Mucosa of descending colon (tissue), 3 donors: ENCODE results near the gene SLC5A10. TPM values are rescaled to one million over a fixed set of nuclear protein-coding genes. Genes with fewer than 3 reads are reported as not detected.
"Not testable (repeated sequence)": the region's sequence is repeated elsewhere in the genome, so short reads cannot be mapped to it uniquely, and the experiment has no call there.

Source experiments
- ATAC-seq: fragments of 200-7000 bp; cut with Tn5 transposase; one replicate; pipeline ENCODE4 v1.9.1; 2020; ENCODE audit warnings: mild to moderate bottlenecking, moderate library complexity
- DNase-seq, 3 donors: peaks; one replicate each; pipeline ENCODE4 v3.0.0-alpha.2; 2020
- H3K36me3 ChIP-seq: fragments of 200-600 bp; one replicate; pipeline ENCODE4 v1.8.0; 2021; ENCODE audit warnings: low read depth, mild to moderate bottlenecking
- H3K4me1 ChIP-seq: fragments of 200-600 bp; one replicate; pipeline ENCODE4 v1.8.0; 2021; ENCODE audit warnings: low read depth, mild to moderate bottlenecking
- H3K4me3 ChIP-seq: fragments of 200-600 bp; one replicate; pipeline ENCODE4 v1.8.0; 2021; ENCODE audit warnings: mild to moderate bottlenecking
- H3K9me3 ChIP-seq: fragments of 200-600 bp; one replicate; pipeline ENCODE4 v1.8.0; 2021; ENCODE audit warnings: mild to moderate bottlenecking
- CTCF ChIP-seq: fragments of 200-600 bp; IDR thresholded peaks from one replicate; pipeline ENCODE4 v1.8.0; 2022; ENCODE audit warnings: antibody characterized with exemption, mild to moderate bottlenecking
- intact Hi-C, 2 donors: fragments of 100-400 bp; cut with DNase I in 1 of 2; cut with micrococcal nuclease in 1 of 2; formaldehyde crosslinking; loops; one replicate each; pipeline versions ENCODE4 v1.11.0 to v1.11.1; 2022; cut with DNase I, micrococcal nuclease
- total RNA-seq, 3 donors: library from RNA; stranded (reverse); fragmentation: NEBNext Ultra II Directional in 2 of 3; extraction: Animal tissue kit (Norgen Biotek cat#: 25700) in 2 of 3; gene quantifications; one replicate each; pipeline versions ENCODE4 v1.2.1 to v1.2.4, GENCODE V29; 2021 to 2023
- donor health status: DM: no; HTN: no; CAD: no; lungs with moderate emphysema.
- donor health status: DM: no; HTN: no; CAD: no.
- donor health status: DM: no; HTN: yes; CAD: no.

Gene SLC5A10
- total RNA-seq, 3 donors from 2014 or later = 0.12 TPM; not detected in 2

DNA sequence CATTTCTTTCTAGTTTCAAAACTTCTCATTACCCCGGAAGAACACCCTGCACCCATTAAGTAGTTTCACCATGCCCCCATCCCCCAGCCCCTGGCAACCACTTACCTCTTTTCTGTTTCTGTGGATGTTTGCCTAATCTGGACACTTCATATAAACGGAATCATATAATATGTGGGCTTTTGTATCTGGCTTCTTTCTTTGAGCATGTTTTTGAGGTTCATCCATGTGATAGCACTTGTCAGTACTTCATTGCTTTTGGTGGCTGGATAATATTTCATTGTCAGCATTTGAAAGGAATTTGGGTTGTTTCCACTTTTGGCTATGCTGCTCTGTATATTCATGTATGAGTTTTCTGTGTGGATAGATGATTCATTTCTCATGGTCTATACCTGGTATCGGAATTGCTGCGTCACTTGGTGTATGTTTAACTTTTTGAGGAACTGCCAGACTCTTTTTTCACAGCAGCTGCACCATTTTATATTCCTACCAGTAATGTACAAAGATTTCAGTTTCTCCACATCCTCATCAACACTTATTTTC is 30.0 kb upstream of the SLC5A10 start:
- no peak overlapping the region for H3K4me3 ChIP-seq
- peaks cover 35% of the 10 kb centered on the region for H3K4me1 ChIP-seq
- DNase-seq (peak in 1 of 3 donors; percentile 45), ATAC-seq (peak; percentile 81)
- H3K9me3 ChIP-seq = no peaks in the 10 kb centered on the region
- no peak for TF ChIP-seq CTCF
- intact Hi-C loops = no loop called here
- H3K36me3 ChIP-seq = no peaks in the 10 kb centered on the region

DNA sequence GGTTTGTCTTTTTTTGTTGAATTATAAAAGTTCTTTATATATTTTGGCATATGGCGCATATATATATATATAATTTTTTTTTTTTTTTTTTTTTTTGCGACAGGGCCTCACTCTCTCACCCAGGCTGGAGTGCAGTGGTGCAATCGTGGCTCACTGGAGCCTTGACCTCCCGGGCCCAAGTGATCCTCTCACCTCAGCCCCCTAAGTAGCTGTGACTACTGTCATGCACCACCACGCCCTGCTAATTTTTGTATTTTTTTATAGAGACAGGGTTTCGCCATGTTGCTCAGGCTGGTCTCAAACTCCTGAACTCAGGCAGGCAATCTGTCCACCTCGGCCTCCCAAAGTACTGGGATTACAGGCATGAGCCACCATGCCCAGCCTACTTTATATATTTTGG is 29.4 kb upstream of the SLC5A10 start:
- DNase-seq, ATAC-seq, H3K36me3 ChIP-seq, H3K9me3 ChIP-seq, intact Hi-C loops, H3K4me3 ChIP-seq: not testable (repeated sequence)
- peaks cover 35% of the 10 kb centered on the region for H3K4me1 ChIP-seq

DNA sequence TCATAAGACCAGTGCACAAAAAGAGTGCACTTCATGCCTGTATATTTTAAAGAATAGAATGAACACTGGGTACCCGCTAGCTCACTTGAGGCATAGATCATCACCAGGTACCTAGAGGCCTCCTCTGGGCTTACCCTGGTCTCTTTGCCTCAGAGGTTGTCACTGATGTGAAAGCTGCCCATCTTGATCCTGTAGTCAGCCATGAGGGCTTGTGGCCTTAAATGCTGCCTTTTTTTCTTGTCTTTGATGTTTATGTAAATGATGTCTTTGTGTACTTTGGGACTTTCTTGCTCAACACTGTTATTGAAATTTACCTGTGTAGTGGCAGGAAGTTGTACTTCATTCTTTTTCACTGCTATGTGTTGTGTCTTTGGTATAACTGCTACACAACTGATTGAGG is 26.8 kb upstream of the SLC5A10 start:
- no peaks in the 10 kb centered on the region for H3K36me3 ChIP-seq
- intact Hi-C loops = no loop called here
- H3K4me1 ChIP-seq = peaks cover 27% of the 10 kb centered on the region
- DNase-seq (no peak), ATAC-seq (no peak)
- no peaks in the 10 kb centered on the region for H3K9me3 ChIP-seq
- TF ChIP-seq CTCF = no peak
- no peak overlapping the region for H3K4me3 ChIP-seq

DNA sequence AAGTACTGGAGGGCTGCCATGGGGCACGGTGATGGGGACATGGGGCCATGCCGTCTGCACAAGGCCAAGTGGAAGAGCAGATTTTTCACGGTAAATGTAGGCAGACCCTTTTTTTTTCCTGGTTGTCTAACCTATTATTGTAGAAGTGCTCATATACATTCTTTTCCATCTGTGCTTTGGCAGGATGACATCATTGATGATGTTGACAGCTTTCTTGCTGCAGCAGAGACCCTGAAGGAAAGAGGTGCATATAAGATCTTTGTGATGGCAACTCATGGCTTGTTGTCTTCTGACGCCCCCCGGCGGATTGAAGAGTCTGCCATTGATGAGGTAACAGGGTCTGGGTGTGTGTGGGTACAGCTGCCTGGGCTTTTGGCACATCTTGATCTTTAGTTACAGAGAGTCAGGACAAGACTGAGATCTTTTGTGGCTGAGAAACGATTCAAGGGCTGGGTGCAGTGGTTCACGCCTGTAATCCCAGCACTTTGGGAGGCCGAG is 23.3 kb upstream of the SLC5A10 start:
- intact Hi-C loops = no loop called here
- no peaks in the 10 kb centered on the region for H3K9me3 ChIP-seq
- H3K36me3 ChIP-seq = no peaks in the 10 kb centered on the region
- TF ChIP-seq CTCF = no peak
- no peak overlapping the region for H3K4me3 ChIP-seq
- ATAC-seq (no peak), DNase-seq (no peak)
- H3K4me1 ChIP-seq = peaks cover 2% of the 10 kb centered on the region

- no peak for DNase-seq
- Histone ChIP-seq H3K4me1 (peaks cover 2% of the 10 kb centered on the region), H3K36me3 (no peaks in the 10 kb centered on the region), H3K4me3 (no peak overlapping the region), H3K9me3 (no peaks in the 10 kb centered on the region)
- intact Hi-C loops = no loop called here
- peak; percentile 54 for ATAC-seq
- TF ChIP-seq CTCF = no peak
These were observed 19.5 kb upstream of the SLC5A10 start for GRCh38 chr17:18932360-18933055.
